HEK293T (cell line): ENCODE results near the gene FNDC1.

ENCODE experiments used
- BHLHE40 ChIP-seq: fragments of 450-650 bp; IDR thresholded peaks from 2 replicates; pipeline ENCODE4 v1.6.1; 2016; ENCODE audit warnings: mild to moderate bottlenecking, moderate library complexity, borderline replicate concordance
- FOXA1 ChIP-seq: fragments of 450-650 bp; IDR thresholded peaks from 2 replicates; pipeline ENCODE4 v1.6.1; 2016; ENCODE audit warnings: mild to moderate bottlenecking
- FOXM1 ChIP-seq: fragments of 450-650 bp; IDR thresholded peaks from 2 replicates; pipeline ENCODE4 v1.6.1; 2017; ENCODE audit warnings: mild to moderate bottlenecking, borderline replicate concordance
- LEF1 ChIP-seq: fragments of 450-650 bp; IDR thresholded peaks from 2 replicates; pipeline ENCODE4 v1.6.1; 2017; ENCODE audit warnings: mild to moderate bottlenecking, borderline replicate concordance
- NFRKB ChIP-seq: fragments of 450-650 bp; IDR thresholded peaks from 2 replicates; pipeline ENCODE4 v1.6.1; 2016; ENCODE audit warnings: mild to moderate bottlenecking, moderate library complexity
- PKNOX1 ChIP-seq: fragments of 450-650 bp; IDR thresholded peaks from 2 replicates; pipeline ENCODE4 v1.6.1; 2016
- SUZ12 ChIP-seq: fragments of 450-650 bp; IDR thresholded peaks from 2 replicates; pipeline ENCODE4 v1.6.1; 2016; ENCODE audit warnings: mild to moderate bottlenecking
- TARDBP ChIP-seq: fragments of 450-650 bp; IDR thresholded peaks from 2 replicates; pipeline ENCODE4 v1.6.1; 2016

- TF ChIP-seq TARDBP (no peak), NFRKB (no peak), FOXM1 (no peak), PKNOX1 (no peak), SUZ12 (no peak), BHLHE40 (no peak), FOXA1 (no peak), LEF1 (no peak)
Observed at GRCh38 chr6:159304641-159305040, 135.4 kb downstream of the FNDC1 start.
